Left forelimb (tissue), 1 donor: ENCODE results near the gene GPR146.

ENCODE experiments used
- DNase-seq: peaks from one replicate; pipeline ENCODE4 v3.0.0-alpha.2; 2018; ENCODE audit warnings: low spot score

Gene GPR146

DNA sequence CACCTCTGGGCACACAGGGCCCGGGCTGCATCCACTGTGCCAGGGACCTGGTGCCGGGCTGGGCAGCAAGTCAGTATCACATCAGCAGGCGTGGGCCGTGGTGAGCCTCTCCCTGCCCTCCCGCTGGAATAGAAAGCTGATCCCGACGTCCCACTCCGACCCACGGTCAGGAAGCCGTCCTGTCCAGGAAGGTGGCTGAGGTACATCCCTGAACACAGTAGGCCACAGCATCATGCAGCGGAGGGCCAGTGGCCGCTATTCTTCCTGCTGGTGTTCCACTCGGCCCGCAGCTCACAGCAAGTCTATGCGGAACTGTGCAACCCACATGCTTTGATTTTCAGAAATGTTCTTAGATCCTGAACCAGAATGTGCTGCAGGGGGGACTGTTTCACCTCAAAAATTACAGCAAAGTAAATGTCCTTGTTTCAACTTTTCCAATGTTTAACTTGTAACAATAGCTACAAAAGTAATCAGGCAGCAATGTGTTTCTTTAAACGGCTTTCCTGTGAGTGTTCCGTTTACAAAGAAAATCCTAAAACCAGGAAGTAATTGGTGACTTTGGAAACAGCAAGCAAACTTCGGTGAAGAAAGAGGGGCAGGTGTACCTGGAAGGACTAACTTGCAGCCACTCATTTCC is 676 bp upstream of the GPR146 start:
- no peak for DNase-seq

- DNase-seq, result no peak
Measured at GRCh38 chr7:1045069-1046063, 1.0 kb downstream of the GPR146 start.

GRCh38 chr7:1046722-1047679 is 2.7 kb downstream of the GPR146 start:
- no peak for DNase-seq

GRCh38 chr7:1049006-1049741 is 4.8 kb downstream of the GPR146 start:
- no peak for DNase-seq

- no peak for DNase-seq
Measured at GRCh38 chr7:1049801-1050200, 5.5 kb downstream of the GPR146 start.

DNA sequence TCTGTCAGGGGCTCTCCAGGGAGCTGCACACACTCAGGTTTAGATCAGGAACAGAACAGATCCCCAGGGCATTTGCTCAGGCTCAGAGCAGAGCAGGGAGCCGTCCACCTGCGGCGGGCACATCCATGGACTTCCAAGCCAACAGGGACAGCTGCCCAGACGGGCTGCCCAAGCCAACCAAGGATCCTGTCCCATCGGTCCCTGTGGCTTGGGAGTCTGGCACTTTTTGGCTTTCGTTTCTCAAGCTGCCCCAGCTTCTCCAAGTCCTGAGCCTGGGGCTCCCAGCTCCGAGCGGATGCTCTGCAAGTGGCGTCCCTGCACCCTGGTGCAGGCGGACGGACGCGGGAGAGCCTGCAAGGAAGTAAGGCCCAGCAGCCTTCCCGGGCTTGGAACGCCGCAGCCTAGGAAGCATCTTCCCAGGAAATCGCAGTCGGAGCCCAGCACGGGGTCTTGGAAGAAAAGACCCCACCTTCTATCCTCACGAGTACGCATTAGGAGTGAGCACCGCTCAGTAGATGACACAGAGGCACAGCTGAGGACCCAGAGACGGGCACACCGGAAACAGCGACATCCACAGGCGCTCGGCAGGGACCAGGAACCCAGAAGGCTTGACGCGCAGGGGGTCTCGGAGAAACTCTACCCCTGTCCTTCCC is 6.0 kb downstream of the GPR146 start:
- no peak for DNase-seq

- no peak for DNase-seq
Measured at GRCh38 chr7:1050956-1051690, 6.8 kb downstream of the GPR146 start.

DNA sequence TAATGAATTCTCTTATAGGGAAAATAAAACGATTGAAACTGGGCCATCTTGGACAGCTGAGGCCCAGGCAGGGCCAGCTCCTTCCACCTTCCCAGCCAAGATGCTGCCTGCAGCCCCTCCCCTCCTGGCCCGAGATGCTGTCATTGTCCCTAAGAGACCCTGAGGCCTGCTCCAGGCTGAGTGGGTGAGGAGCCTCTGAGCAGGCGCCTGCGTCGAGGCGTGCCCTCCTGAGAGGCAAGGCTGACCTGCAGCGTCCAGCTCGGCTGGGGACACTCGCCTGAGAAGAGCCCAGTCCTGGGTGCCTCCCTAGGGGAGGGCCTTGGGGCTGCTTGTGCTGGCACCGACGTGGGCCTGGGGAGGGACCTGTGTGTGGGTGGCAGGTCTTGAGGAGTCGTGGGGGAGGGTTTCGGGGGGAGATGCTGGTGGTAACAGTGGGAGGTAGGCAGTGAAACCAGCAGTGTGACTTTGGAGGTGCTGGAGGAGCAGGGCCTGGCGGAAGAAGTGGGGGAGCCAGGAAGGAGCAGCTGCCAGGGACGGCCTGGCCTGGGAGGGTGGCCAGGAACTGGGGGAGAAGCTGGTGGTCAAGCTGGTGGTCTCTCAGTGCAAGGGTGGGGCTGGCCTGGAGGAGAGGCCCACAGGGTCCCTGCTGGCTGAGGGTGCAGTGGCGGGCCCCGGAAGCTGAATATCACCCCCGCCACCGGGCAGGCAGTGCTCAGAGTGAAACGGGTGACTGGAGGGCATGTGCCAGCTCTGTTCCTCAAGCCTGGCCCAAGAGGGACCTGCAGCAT is 7.9 kb downstream of the GPR146 start:
- DNase-seq, result no peak

DNA sequence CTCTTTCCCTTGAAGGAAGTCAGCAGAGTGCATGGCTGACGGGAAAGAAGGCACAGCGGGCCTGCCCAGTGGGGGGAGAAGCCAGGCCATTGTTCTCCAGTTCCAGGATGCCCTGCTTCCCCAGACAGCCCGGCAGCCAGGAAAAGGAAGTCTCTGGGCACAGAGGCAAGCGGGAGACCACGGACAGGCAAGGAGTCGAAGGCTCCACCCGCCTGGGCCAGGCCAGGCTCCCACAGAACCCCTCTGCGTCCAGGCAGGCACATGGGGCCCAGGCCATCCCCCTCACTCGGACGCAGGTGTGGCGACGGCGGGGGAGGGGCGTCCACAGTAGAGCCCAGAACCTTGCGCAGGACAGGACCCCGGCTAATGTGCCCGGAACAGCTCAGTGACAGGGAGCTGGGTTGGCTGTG is 8.7 kb downstream of the GPR146 start:
- no peak for DNase-seq

GRCh38 chr7:1053816-1054370 is 9.5 kb downstream of the GPR146 start:
- DNase-seq, result no peak

GRCh38 chr7:1054438-1054837 is 10.1 kb downstream of the GPR146 start:
- no peak for DNase-seq

DNA sequence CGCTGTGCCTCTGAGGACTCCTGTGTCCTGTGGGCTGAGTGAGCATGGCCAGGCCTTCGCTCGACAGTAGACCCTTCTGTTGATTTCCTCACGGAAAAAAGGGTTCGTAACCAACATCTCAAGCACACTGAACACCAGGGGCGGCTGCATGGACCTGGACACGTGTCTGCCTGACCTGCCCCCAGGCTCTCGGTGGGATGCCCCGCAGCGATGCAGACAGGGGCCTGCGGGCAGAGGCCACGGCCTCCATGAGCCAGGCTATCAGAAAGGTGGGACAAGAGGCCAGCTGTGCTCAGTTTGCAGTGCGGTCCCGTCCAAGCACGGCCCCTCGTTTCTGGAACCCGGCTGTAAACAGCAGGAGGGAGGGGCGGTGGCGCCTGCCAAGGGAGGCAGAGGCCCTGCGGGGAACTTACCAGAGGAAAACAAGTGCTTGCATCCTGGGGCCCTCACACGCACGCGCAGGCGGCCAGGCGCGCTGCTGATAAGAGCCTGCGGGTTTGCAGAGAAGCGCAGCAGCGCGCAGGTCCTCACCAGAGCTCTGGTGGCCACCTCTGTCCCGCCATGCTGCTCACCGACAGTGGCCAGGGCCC is 10.6 kb downstream of the GPR146 start:
- DNase-seq, result peak; percentile 83

DNA sequence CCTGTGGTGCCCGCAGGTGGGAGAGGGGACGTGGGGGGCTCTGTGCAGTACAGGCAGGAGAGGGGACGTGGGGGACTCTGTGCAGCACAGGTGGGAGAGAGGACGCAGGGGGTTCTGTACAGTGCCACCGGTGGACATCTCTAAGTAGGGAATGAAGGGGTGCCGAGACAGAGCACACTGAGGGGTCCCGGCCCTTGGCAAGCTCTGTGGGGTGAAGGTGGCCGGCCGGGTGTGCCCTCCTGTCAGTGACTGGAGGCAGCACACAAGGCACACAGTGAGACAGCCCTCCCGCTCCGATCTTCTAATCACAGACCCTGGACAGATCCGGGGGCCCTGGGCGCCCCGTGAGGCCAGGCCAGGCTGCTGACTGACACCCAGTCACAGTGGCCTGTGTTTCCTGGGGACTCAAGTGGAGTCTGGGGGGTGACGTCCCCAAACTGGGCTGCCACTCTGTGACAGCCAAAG is 11.2 kb downstream of the GPR146 start:
- no peak for DNase-seq

- no peak for DNase-seq
Measured at GRCh38 chr7:1055956-1056784, 11.8 kb downstream of the GPR146 start.

GRCh38 chr7:1056785-1057410 is 12.6 kb downstream of the GPR146 start:
- DNase-seq, result no peak

GRCh38 chr7:1057416-1058291 is 13.3 kb downstream of the GPR146 start:
- DNase-seq, result no peak
